HCT116 (cell line): ENCODE data around the gene TULP4. TPM values are rescaled to one million over a fixed set of nuclear protein-coding genes. Genes with fewer than 3 reads are reported as not detected.

ENCODE experiments used
- ATAC-seq: fragments of 200-7000 bp; cut with Tn5 transposase; 2 replicates; pipeline ENCODE4 v1.9.1; 2020; ENCODE audit warnings: mild to moderate bottlenecking, moderate library complexity
- BruUV-seq: library from RNA; stranded (reverse); fragments of 400-500 nt; replicated peaks from 2 replicates; lab custom pipeline; 2021; lab: Mats Ljungman, UMichigan
- CTCF ChIA-PET: fragments of 300-600 bp; sonication (Branson Sonifier 250); formaldehyde crosslinking; loops from one replicate; lab custom pipeline; 2021; ENCODE audit warnings: antibody characterized with exemption; lab: Charles Lee
- POLR2A ChIA-PET: fragments of 300-600, 350-600 bp; sonication (Branson Sonifier 250); formaldehyde crosslinking; loops from one replicate; lab custom pipeline; 2021; ENCODE audit warnings: antibody characterized with exemption; lab: Charles Lee
- RAD21 ChIA-PET, 2 experiments: fragments of 300-600 bp; sonication (Branson Sonifier 250); formaldehyde crosslinking; loops; one replicate each; lab custom pipeline; 2023; ENCODE audit warnings: low total read pairs in 2 of 2; ENCODE audit not compliant: uncharacterized antibody in 2 of 2, unreplicated experiment in 2 of 2, low non-redundant PET in 1 of 2; lab: Charles Lee
- DNase-seq: peaks from one replicate; pipeline ENCODE4 v3.0.0-alpha.2; 2010; ENCODE audit warnings: low read depth, low spot score
- H2AFZ ChIP-seq: fragments of 200-600 bp; shearing (Covaris generic), sonication (generic); 2 replicates; pipeline ENCODE4 v1.6.1; 2017; ENCODE audit warnings: low read depth, mixed run types, mixed read lengths, antibody characterized with exemption, low read length; ENCODE audit not compliant: poor library complexity, severe bottlenecking
- H3K27ac ChIP-seq: 2 replicates; pipeline ENCODE4 v1.5.1; 2012; ENCODE audit warnings: low read depth, low read length
- H3K27me3 ChIP-seq: fragments of 200-600 bp; sonication (generic); 2 replicates; pipeline ENCODE4 v1.6.1; 2016; ENCODE audit warnings: mixed run types, low read length, mixed read lengths; ENCODE audit not compliant: insufficient read depth
- H3K36me3 ChIP-seq, 2 experiments: fragments of 200-500 bp in 1 of 2; fragments of 200-600 bp in 1 of 2; sonication (Bioruptor generic) in 1 of 2; sonication (generic) in 1 of 2; 2 replicates each; pipeline versions ENCODE4 v1.5.1 to v1.6.1; 2014 to 2016; ENCODE audit warnings: low read length in 2 of 2, inconsistent platforms in 1 of 2, mixed read lengths in 1 of 2, mixed run types in 1 of 2; ENCODE audit not compliant: insufficient read depth in 2 of 2, control insufficient read depth in 1 of 2
- H3K4me1 ChIP-seq, 2 experiments: fragments of 200-600 bp in 1 of 2; sonication (generic) in 1 of 2; 2 replicates each; pipeline versions ENCODE4 v1.5.1 to v1.6.1; 2012 to 2017; ENCODE audit warnings: low read length in 2 of 2, inconsistent platforms in 1 of 2, mild to moderate bottlenecking in 1 of 2, mixed read lengths in 1 of 2, mixed run types in 1 of 2, moderate library complexity in 1 of 2; ENCODE audit not compliant: insufficient read depth in 2 of 2, control insufficient read depth in 1 of 2
- H3K4me2 ChIP-seq: fragments of 200-600 bp; sonication (generic); 2 replicates; pipeline ENCODE4 v1.6.1; 2017; ENCODE audit warnings: mixed run types, low read length, mixed read lengths
- H3K4me3 ChIP-seq, 2 experiments: fragments of 200-600 bp in 1 of 2; sonication (generic) in 1 of 2; replicated peaks in 1 of 2; 2 replicates each; pipeline ENCODE4 v1.5.1; 2011 to 2016; ENCODE audit warnings: low read length in 2 of 2, control low read depth in 1 of 2, low read depth in 1 of 2, mild to moderate bottlenecking in 1 of 2, mixed read lengths in 1 of 2, mixed run types in 1 of 2
- H3K79me2 ChIP-seq: fragments of 200-600 bp; sonication (generic); 2 replicates; pipeline ENCODE4 v1.6.1; 2017; ENCODE audit warnings: mild to moderate bottlenecking, mixed run types, low read length, moderate library complexity, mixed read lengths; ENCODE audit not compliant: insufficient read depth
- H3K9ac ChIP-seq: fragments of 200-600 bp; sonication (generic); 2 replicates; pipeline ENCODE4 v1.6.1; 2016; ENCODE audit warnings: low read length, mixed read lengths
- H3K9me2 ChIP-seq: fragments of 200-600 bp; sonication (generic), shearing (Covaris generic); 2 replicates; pipeline ENCODE4 v1.6.1; 2017; ENCODE audit warnings: mixed run types, mild to moderate bottlenecking, moderate library complexity; ENCODE audit not compliant: insufficient read depth
- H3K9me3 ChIP-seq, 2 experiments: fragments of 200-500 bp in 1 of 2; fragments of 200-600 bp in 1 of 2; sonication (Bioruptor generic) in 1 of 2; sonication (generic) in 1 of 2; 2 replicates each; pipeline ENCODE4 v1.6.1; 2014 to 2017; ENCODE audit warnings: low read length in 2 of 2, mixed read lengths in 2 of 2, inconsistent platforms in 1 of 2, low read depth in 1 of 2, mild to moderate bottlenecking in 1 of 2, mixed run types in 1 of 2, moderate library complexity in 1 of 2; ENCODE audit not compliant: control insufficient read depth in 1 of 2, insufficient read depth in 1 of 2
- H4K20me1 ChIP-seq: fragments of 200-600 bp; sonication (generic), shearing (Covaris generic); 2 replicates; pipeline ENCODE4 v1.6.1; 2017; ENCODE audit warnings: mixed run types, mild to moderate bottlenecking, moderate library complexity; ENCODE audit not compliant: insufficient read depth
- CBX3 ChIP-seq: IDR thresholded peaks from 2 replicates; pipeline ENCODE4 v1.6.1; 2012; ENCODE audit warnings: low read depth
- CEBPB ChIP-seq: IDR thresholded peaks from 2 replicates; pipeline ENCODE4 v1.6.1; 2012; ENCODE audit warnings: low read depth
- ELF1 ChIP-seq: IDR thresholded peaks from 2 replicates; pipeline ENCODE4 v1.6.1; 2012; ENCODE audit warnings: low read depth, borderline replicate concordance
- EZH2 ChIP-seq: fragments of 200-600 bp; sonication (generic); IDR thresholded peaks from 2 replicates; pipeline ENCODE4 v1.6.1; 2017; ENCODE audit warnings: antibody characterized with exemption, mixed run types
- EZH2phosphoT487 ChIP-seq: fragments of 200-600 bp; IDR thresholded peaks from 2 replicates; pipeline ENCODE4 v1.6.1; 2018; ENCODE audit warnings: antibody characterized with exemption, borderline replicate concordance
- FOSL1 ChIP-seq: IDR thresholded peaks from 2 replicates; pipeline ENCODE4 v1.6.1; 2012; ENCODE audit warnings: low read depth
- JUND ChIP-seq: IDR thresholded peaks from 2 replicates; pipeline ENCODE4 v1.6.1; 2012
- MAX ChIP-seq: IDR thresholded peaks from 2 replicates; pipeline ENCODE4 v1.6.1; 2012
- POLR2A ChIP-seq: IDR thresholded peaks from 2 replicates; pipeline ENCODE4 v1.7.0; 2011; ENCODE audit warnings: borderline replicate concordance; ENCODE audit not compliant: insufficient read depth, insufficient read length; ENCODE audit errors: extremely low read depth
- POLR2AphosphoS5 ChIP-seq: IDR thresholded peaks from 2 replicates; pipeline ENCODE4 v1.6.1; 2011; ENCODE audit warnings: mild to moderate bottlenecking, low read depth, low read length, moderate library complexity
- RAD21 ChIP-seq: IDR thresholded peaks from 2 replicates; pipeline ENCODE4 v1.6.1; 2012; ENCODE audit warnings: low read depth, mild to moderate bottlenecking
- SIN3A ChIP-seq: IDR thresholded peaks from 2 replicates; pipeline ENCODE4 v1.6.1; 2012; ENCODE audit warnings: low read depth
- SP1 ChIP-seq: IDR thresholded peaks from 2 replicates; pipeline ENCODE4 v1.6.1; 2012; ENCODE audit warnings: low read depth
- SRF ChIP-seq: IDR thresholded peaks from 2 replicates; pipeline ENCODE4 v1.6.1; 2012; ENCODE audit warnings: low read depth
- TCF7L2 ChIP-seq: IDR thresholded peaks from 2 replicates; pipeline ENCODE4 v1.7.0; 2011; ENCODE audit warnings: borderline replicate concordance, inconsistent platforms; ENCODE audit not compliant: insufficient read depth, insufficient read length; ENCODE audit errors: extremely low read depth
- YY1 ChIP-seq: IDR thresholded peaks from 2 replicates; pipeline ENCODE4 v1.6.1; 2011; ENCODE audit warnings: low read length, low read depth, moderate library complexity, mild to moderate bottlenecking; ENCODE audit not compliant: insufficient replicate concordance; ENCODE audit errors: extremely low read depth
- ZBTB33 ChIP-seq: IDR thresholded peaks from 2 replicates; pipeline ENCODE4 v1.6.1; 2011; ENCODE audit warnings: mild to moderate bottlenecking, low read length, moderate library complexity; ENCODE audit not compliant: insufficient replicate concordance; ENCODE audit errors: extremely low read depth
- ZFX ChIP-seq: fragments of 450-650 bp; IDR thresholded peaks from 2 replicates; pipeline ENCODE4 v1.6.1; 2017
- ZNF274 ChIP-seq: fragments of 200-500 bp; sonication (Bioruptor generic); IDR thresholded peaks from 2 replicates; pipeline ENCODE4 v1.6.1; 2014; ENCODE audit warnings: mild to moderate bottlenecking, low read depth, low read length, inconsistent platforms
- intact Hi-C: fragments of 100-400 bp; cut with micrococcal nuclease; formaldehyde crosslinking; loops from 2 replicates; pipeline ENCODE4 v1.10.0; 2022
- total RNA-seq: library from RNA; stranded (reverse); gene quantifications from one replicate; pipeline ENCODE4 v1.2.1, GENCODE V29; 2021; ENCODE audit not compliant: unreplicated experiment

Gene TULP4
- total RNA-seq, 1 experiment from 2014 or later = 70.8 TPM

- Histone ChIP-seq H3K9me2 (no peaks in the 10 kb centered on the region), H3K27ac (no peak overlapping the region), H3K4me3 (no peak overlapping the region), H3K79me2 (no peaks in the 10 kb centered on the region; the same call in 1 of the 2 replicates), H3K36me3 (peaks cover 0 to 4% of the 10 kb centered on the region in 2 experiments; a peak in 1 of 4 replicates), H3K27me3 (no peaks in the 10 kb centered on the region), H3K4me1 (peaks cover 6 to 20% of the 10 kb centered on the region in 2 experiments), H3K9me3 (no peaks in the 10 kb centered on the region), H4K20me1 (no peaks in the 10 kb centered on the region), H3K9ac (no peak overlapping the region), H2AFZ (no peak overlapping the region), H3K4me2 (no peak overlapping the region)
- RAD21 ChIA-PET = no interaction called here
- TF ChIP-seq EZH2 = no peak
- POLR2A ChIA-PET = no interaction called here
- ATAC-seq = no peak
- no peak for DNase-seq
- CTCF ChIA-PET = no interaction called here
- BruUV-seq = no TSS peak
- intact Hi-C loops = no loop called here
Measured at GRCh38 chr6:158410784-158411183, 98.5 kb downstream of the TULP4 start.

- CTCF ChIA-PET = no interaction called here
- H3K9ac ChIP-seq = no peak overlapping the region
- H3K36me3 ChIP-seq = peaks cover 0 to 4% of the 10 kb centered on the region in 2 experiments; a peak in 1 of 4 replicates
- H3K27ac ChIP-seq = no peak overlapping the region
- H3K79me2 ChIP-seq = no peaks in the 10 kb centered on the region; the same call in 1 of the 2 replicates
- H3K27me3 ChIP-seq = no peaks in the 10 kb centered on the region
- H3K4me2 ChIP-seq = peak overlapping the region; percentile 59
- H4K20me1 ChIP-seq = no peaks in the 10 kb centered on the region
- no peaks in the 10 kb centered on the region for H3K9me3 ChIP-seq
- no TSS peak for BruUV-seq
- peaks cover 6 to 20% of the 10 kb centered on the region in 2 experiments for H3K4me1 ChIP-seq
- intact Hi-C loops = no loop called here
- peak; percentile 48 for DNase-seq
- RAD21 ChIA-PET = no interaction called here
- no peak overlapping the region for H2AFZ ChIP-seq
- H3K9me2 ChIP-seq = no peaks in the 10 kb centered on the region
- ATAC-seq = peak; percentile 94
- POLR2A ChIA-PET = interaction anchor here (1.0 to 1.2 kb wide), 2 partner anchors 8 to 407 kb away, joined by 3 read pairs; partner anchors contain the start of gene EZR
- H3K4me3 ChIP-seq = no peak overlapping the region
- no peak for TF ChIP-seq EZH2
- TF ChIP-seq YY1 = no peak
- TF ChIP-seq MAX = no peak
- no peak for TF ChIP-seq POLR2AphosphoS5
- TF ChIP-seq EZH2phosphoT487 = no peak
- no peak for TF ChIP-seq TCF7L2
- TF ChIP-seq ELF1 = no peak
- peak; percentile 63 for TF ChIP-seq JUND
- no peak for TF ChIP-seq POLR2A
- no peak for TF ChIP-seq ZBTB33
- peak; percentile 35; the same call in 1 of the 2 replicates for TF ChIP-seq SIN3A
- no peak for TF ChIP-seq SRF
- no peak for TF ChIP-seq ZFX
- peak; percentile 46 for TF ChIP-seq SP1
- TF ChIP-seq RAD21 = no peak
- TF ChIP-seq ZNF274 = no peak
- TF ChIP-seq CBX3 = peak; percentile 64; the same call in 1 of the 2 replicates
- TF ChIP-seq CEBPB = no peak
- peak; percentile 69 for TF ChIP-seq FOSL1
Measured at GRCh38 chr6:158411998-158412397, 99.7 kb downstream of the TULP4 start.
